Testis (tissue), 3 donors: ENCODE data around the gene CDC14A. TPM values are rescaled to one million over a fixed set of nuclear protein-coding genes. Genes with fewer than 3 reads are reported as not detected.

Experiments used
- DNase-seq: peaks from one replicate; pipeline ENCODE4 v3.0.0-alpha.2; 2019
- H3K27ac ChIP-seq, 2 donors: fragments of 200-600 bp; sonication (generic); one replicate each; pipeline ENCODE4 v1.5.1; 2019
- H3K27me3 ChIP-seq: fragments of 200-600 bp; sonication (generic); one replicate; pipeline ENCODE4 v1.5.1; 2019
- H3K36me3 ChIP-seq: fragments of 200-600 bp; sonication (generic); one replicate; pipeline ENCODE4 v1.5.1; 2017; ENCODE audit warnings: low read depth; ENCODE audit errors: missing control alignments
- H3K4me1 ChIP-seq: fragments of 200-600 bp; sonication (generic); one replicate; pipeline ENCODE4 v1.5.1; 2019
- H3K4me3 ChIP-seq, 2 donors: fragments of 200-600 bp; sonication (generic); one replicate each; pipeline ENCODE4 v1.5.1; 2017 to 2019
- H3K9me3 ChIP-seq: fragments of 200-600 bp; sonication (generic); one replicate; pipeline ENCODE4 v1.5.1; 2017
- CTCF ChIP-seq, 3 experiments: fragments of 450-650 bp in 2 of 3; fragments of 200-600 bp in 1 of 3; sonication (generic) in 1 of 3; IDR thresholded peaks; one replicate each; pipeline ENCODE4 v1.5.1; 2016 to 2019; ENCODE audit warnings: antibody characterized with exemption in 3 of 3, mild to moderate bottlenecking in 2 of 3, moderate library complexity in 1 of 3
- POLR2A ChIP-seq: fragments of 450-650 bp; IDR thresholded peaks from one replicate; pipeline ENCODE4 v1.6.1; 2017; ENCODE audit warnings: antibody characterized with exemption, mild to moderate bottlenecking, moderate library complexity
- WGBS, 2 donors: methylation state at CpG; one replicate each; pipeline ENCODE4 v1.1.5; 2018; 5-methylcytosine and 5-hydroxymethylcytosine counted together
- intact Hi-C: fragments of 100-400 bp; cut with DNase I; formaldehyde crosslinking; loops from one replicate; pipeline ENCODE4 v1.15.1; 2023; ENCODE audit warnings: low total_unique reads
- polyA plus RNA-seq: library from polyadenylated mRNA; stranded (reverse); fragments of 350-450 nt; fragmentation: Illumina TruSeq; extraction: RNeasy Lipid Tissue Mini Kit (QIAGEN cat#74804); gene quantifications from one replicate; pipeline ENCODE4 v1.2.3, GENCODE V29; 2014; ENCODE audit warnings: low read depth, low replicate concordance; ENCODE audit not compliant: insufficient read depth
- total RNA-seq, 2 donors: library from RNA; depleted of rRNA; stranded (reverse); fragments of >200 nt; gene quantifications; one replicate each; pipeline ENCODE4 v1.2.3, GENCODE V29; 2016

Gene CDC14A
- total and polyA plus RNA-seq, 3 donors from 2014 or later = 28.3 to 55.9 (median 40.6) TPM

DNA sequence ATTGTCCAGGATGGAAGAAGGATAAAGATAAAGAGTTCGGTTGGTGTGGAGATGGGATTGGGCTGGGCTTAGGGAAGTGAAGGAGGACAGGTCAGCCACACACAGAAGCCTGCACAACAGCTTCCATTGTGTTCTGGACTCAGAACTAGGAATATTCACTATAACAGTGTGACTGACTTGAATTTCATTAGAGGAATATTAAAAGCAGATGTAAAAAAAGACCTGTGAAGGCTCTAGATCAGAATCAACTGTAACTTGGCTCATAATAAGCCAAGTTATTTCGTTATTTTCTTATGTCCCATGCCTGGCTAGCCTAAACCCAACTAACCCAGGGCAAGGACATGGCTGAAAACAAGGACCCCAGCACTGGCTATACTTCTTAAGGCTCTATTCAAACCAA lies 129.0 kb downstream of the CDC14A start:
- intact Hi-C loops = no loop called here
- no peak overlapping the region for H3K4me3 ChIP-seq
- TF ChIP-seq CTCF (IDR thresholded peaks at IDR 0.05) = no peak
- TF ChIP-seq POLR2A = no peak
- no peak for DNase-seq
- H3K4me1 ChIP-seq = no peaks in the 10 kb centered on the region
- H3K36me3 ChIP-seq = no peaks in the 10 kb centered on the region
- no peak overlapping the region for H3K27ac ChIP-seq
- 68 to 71% methylated on average over 2 of the region's 2 CpGs for WGBS, 2 donors
- H3K9me3 ChIP-seq = no peaks in the 10 kb centered on the region
- no peaks in the 10 kb centered on the region for H3K27me3 ChIP-seq

DNA sequence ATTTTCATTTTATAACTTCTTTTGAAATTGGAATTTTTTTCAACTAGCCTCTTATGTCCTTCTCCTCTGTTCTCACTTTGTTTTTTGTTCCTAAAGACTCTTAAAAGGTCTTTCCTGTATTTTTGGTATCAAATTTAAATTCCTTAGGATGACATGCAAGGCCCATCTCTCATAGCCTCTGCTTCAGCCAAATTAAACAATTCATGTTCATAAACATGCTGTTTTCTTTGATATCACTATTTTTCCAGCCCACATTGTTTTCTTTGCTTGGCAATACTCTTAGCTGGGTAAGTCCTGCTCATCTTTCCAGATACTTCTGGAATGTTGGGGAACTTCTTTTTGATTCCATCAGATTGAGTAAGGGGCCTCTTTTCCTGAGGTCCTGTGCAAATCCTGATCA lies 129.9 kb downstream of the CDC14A start:
- DNase-seq = no peak
- TF ChIP-seq CTCF (IDR thresholded peaks at IDR 0.05) = no peak
- no peak for TF ChIP-seq POLR2A
- Histone ChIP-seq H3K4me1 (no peaks in the 10 kb centered on the region), H3K27me3 (no peaks in the 10 kb centered on the region), H3K4me3 (no peak overlapping the region), H3K36me3 (no peaks in the 10 kb centered on the region), H3K27ac (no peak overlapping the region), H3K9me3 (no peaks in the 10 kb centered on the region)
- intact Hi-C loops = no loop called here

DNA sequence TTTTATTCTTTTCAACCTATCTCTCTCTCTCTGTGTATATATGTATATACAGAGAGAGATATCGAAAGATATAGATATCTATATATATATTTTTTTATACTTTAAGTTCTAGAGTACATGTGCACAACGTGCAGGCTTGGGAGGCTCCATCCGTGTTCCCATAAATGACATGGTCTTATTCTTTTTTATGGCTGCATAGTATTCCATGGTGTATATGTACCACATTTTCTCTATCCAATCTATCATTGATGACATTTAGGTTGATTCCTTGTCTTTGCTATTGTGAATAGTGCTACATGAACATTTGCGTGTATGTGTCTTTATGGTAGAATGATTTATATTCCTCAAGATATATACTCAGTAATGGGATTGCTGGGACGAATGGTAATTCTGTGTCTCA lies 130.4 kb downstream of the CDC14A start:
- TF ChIP-seq CTCF (IDR thresholded peaks at IDR 0.05) = no peak
- no peak for TF ChIP-seq POLR2A
- Histone ChIP-seq H3K9me3 (no peaks in the 10 kb centered on the region), H3K4me1 (no peaks in the 10 kb centered on the region), H3K27me3 (no peaks in the 10 kb centered on the region), H3K27ac (no peak overlapping the region), H3K4me3 (no peak overlapping the region), H3K36me3 (no peaks in the 10 kb centered on the region)
- DNase-seq = no peak
- WGBS, 2 donors = 96% methylated on average over 5 of the region's 5 CpGs
- intact Hi-C loops = no loop called here

DNA sequence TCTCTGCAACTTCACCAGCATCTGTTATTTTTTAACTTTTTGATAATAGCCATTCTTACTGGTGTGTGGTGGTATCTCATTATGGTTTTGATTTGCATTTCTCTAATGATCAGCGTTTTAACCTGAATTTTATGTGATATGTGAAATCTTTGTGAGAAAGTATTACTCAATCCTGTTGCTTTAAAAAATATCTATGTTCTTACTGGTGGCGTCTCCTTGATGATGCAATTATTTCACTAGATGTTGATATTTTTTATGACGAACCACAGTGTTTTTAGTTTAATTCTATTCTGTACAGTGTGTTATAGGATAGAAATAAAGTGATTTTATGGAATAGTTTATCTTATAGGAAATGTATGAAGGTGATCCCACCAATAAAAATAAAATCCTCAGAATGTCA lies 130.9 kb downstream of the CDC14A start:
- no peak overlapping the region for H3K4me3 ChIP-seq
- no peaks in the 10 kb centered on the region for H3K9me3 ChIP-seq
- DNase-seq = no peak
- no peaks in the 10 kb centered on the region for H3K36me3 ChIP-seq
- H3K4me1 ChIP-seq = no peaks in the 10 kb centered on the region
- intact Hi-C loops = no loop called here
- TF ChIP-seq POLR2A (no peak), CTCF (IDR thresholded peaks at IDR 0.05) (no peak)
- H3K27me3 ChIP-seq = no peaks in the 10 kb centered on the region
- 93 to 95% methylated on average over 3 of the region's 3 CpGs for WGBS, 2 donors
- H3K27ac ChIP-seq = no peak overlapping the region

GRCh38 chr1:100485855-100486258 lies 133.6 kb downstream of the CDC14A start:
- intact Hi-C loops = no loop called here
- 86 to 92% methylated on average over 2 of the region's 2 CpGs for WGBS, 2 donors
- H3K36me3 ChIP-seq = no peaks in the 10 kb centered on the region
- TF ChIP-seq CTCF (IDR thresholded peaks at IDR 0.05) (no peak), POLR2A (no peak)
- DNase-seq = no peak
- H3K27ac ChIP-seq = no peak overlapping the region
- no peaks in the 10 kb centered on the region for H3K4me1 ChIP-seq
- no peaks in the 10 kb centered on the region for H3K9me3 ChIP-seq
- H3K4me3 ChIP-seq = no peak overlapping the region
- H3K27me3 ChIP-seq = no peaks in the 10 kb centered on the region
